Right forelimb (tissue), 1 donor: ENCODE results near the gene TLR10.
"Not testable (repeated sequence)": the region's sequence is repeated elsewhere in the genome, so short reads cannot be mapped to it uniquely, and the experiment has no call there.

Experiments
- DNase-seq: peaks from one replicate; pipeline ENCODE4 v3.0.0-alpha.2; 2018

Gene TLR10, protein sequence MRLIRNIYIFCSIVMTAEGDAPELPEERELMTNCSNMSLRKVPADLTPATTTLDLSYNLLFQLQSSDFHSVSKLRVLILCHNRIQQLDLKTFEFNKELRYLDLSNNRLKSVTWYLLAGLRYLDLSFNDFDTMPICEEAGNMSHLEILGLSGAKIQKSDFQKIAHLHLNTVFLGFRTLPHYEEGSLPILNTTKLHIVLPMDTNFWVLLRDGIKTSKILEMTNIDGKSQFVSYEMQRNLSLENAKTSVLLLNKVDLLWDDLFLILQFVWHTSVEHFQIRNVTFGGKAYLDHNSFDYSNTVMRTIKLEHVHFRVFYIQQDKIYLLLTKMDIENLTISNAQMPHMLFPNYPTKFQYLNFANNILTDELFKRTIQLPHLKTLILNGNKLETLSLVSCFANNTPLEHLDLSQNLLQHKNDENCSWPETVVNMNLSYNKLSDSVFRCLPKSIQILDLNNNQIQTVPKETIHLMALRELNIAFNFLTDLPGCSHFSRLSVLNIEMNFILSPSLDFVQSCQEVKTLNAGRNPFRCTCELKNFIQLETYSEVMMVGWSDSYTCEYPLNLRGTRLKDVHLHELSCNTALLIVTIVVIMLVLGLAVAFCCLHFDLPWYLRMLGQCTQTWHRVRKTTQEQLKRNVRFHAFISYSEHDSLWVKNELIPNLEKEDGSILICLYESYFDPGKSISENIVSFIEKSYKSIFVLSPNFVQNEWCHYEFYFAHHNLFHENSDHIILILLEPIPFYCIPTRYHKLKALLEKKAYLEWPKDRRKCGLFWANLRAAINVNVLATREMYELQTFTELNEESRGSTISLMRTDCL

DNA sequence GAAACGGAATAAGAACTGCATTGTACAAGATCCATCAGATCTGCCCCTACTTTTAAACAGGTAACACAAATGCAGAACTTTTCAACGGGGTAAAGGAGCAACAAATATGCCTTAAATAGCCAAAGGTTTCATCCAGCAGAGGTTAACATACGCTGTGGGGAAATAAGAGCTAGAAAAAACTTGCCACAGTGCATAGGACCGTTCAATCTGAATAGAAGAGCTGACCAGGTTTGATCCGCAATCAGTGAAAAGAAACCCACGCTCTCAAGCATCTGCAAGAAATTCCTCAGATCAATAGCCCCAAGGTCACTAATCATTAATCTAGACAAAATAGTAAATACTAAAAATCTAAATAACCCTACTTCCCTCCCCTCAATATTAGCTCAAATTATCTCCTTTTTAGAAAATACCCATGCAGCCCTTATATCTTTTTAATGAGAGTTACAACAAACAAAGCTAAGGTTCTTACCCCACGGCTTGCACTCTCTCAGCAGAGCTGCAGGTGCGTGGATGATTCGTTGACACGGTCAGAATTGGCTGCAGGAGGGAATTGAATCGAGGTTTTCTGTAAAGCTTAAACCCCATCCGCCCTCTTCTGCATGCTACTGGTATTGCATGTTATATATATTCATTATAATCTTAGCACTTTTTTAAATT is at the start of gene TLR10:
Gene TLR10 (minus strand): TSS at position 539 of the 657 bp plus-strand sequence. CDS start 7,400 bp downstream, outside the sequence.
- no peak for DNase-seq

DNA sequence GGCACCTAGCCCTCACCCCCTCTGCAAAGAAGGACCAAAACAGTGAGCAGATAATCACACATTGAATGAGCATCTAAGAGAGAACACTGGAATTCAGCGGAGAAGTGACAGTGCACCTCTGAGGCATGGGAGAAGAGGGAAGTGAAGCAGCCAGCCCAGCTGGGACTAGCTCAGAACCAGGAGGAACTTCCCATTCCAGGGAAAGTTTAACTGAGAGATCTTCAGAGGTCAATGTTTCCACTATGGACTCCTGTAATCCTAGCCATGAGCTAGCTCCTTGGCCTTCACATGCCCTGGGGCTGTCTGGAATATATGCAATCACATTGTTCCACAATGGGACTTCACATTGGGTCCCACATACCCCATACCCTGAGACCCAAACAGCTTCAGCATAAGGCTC is 49.4 kb upstream of the TLR10 start:
- no peak for DNase-seq

DNA sequence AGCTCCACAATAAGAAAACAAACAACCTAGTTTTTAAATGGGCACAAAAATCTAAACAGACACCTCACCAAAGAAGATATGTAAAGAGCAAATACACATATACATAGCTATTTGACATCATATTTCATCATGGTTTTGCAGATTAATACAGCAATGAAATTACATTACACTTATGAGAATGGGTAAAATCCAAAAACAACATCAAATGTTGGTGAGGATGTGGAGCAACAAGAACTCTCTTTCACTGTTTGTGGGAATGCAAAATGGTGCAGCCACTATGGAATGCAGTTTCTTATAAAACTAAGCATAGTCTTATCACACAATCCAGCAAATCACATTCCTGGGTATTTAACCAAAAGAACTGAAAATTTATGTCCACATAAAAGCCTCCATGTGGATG is 48.9 kb upstream of the TLR10 start:
- no peak for DNase-seq

DNA sequence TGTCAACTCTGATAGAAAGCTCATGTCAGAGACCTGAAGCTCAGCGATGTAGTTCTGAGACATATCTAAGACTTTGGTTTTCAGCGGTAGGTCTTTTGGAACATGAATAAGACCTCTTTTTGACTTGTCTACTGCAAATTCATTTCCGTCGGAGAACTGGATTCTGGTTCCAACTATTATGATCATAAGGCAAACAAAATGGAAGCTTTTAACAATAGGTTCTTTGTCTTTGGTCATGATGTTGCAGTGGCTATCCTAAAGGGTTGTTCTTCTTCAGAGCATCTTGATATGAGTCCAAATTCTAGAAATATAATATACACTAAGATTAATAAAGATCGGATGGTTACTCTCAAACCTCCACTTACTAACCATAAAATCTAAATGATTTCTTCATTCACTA is 46.4 kb upstream of the TLR10 start:
- DNase-seq, result no peak

DNA sequence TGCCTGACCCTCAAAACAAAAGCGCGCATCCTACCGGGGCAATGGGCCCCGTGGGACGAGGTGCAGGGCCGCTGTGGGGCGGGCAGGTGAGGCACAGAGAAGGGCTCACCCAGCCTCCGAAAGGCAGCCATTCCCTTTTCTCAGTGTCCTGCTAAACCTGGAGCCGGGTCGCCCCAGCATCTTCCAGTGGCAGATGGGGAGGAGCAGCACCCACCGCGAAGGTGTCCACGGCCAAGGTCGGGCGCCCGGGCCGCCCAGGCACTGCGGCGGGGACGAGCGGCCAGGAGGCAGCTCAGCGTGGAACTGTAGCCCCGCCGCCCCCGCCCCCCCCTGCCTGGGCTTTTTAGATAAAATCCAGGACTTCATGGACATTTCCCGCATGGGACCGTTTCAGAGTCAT is 41.0 kb upstream of the TLR10 start:
- DNase-seq, result no peak

DNA sequence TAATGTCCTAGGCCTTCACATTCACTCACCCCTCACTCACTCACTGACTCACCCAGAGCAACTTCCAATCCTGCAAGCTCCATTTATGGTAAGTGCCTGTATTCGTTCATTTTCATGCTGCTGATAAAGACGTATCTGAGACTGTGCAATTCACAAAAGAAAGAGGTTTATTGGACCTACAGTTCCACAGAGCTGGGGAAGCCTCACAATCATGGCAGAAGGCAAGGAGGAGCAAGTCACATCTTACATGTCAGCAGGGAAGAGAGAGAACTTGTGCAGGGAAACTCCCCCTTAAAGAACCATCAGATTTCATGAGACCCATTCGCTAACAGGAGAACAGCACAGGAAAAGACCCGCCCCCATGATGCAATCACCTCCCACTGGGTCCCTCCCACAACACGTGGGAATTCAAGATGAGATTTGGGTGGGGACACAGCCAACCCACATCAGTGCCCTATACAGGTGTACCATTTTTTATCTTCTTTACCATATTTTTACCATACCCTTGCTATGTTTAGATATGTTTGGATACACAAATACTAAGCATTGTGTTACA is 40.0 kb upstream of the TLR10 start:
- DNase-seq, result no peak

DNA sequence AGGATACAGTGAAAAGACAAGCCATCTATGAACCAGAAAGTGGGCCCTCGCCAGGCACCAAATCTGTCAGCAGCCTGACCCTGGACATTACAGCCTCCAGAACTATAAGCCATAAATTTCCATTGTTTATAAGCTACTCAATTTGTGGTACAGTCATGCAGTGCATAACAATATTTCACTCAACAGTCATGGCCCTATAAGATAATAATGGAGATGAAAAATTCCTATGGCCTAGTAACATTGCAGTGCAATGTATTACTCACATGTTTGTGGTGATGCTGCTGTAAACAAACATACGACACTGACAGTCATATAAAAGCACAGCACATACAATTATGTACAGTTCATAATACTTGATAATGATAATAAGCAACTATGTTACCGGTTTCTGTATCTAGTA is 38.9 kb upstream of the TLR10 start:
- no peak for DNase-seq

DNA sequence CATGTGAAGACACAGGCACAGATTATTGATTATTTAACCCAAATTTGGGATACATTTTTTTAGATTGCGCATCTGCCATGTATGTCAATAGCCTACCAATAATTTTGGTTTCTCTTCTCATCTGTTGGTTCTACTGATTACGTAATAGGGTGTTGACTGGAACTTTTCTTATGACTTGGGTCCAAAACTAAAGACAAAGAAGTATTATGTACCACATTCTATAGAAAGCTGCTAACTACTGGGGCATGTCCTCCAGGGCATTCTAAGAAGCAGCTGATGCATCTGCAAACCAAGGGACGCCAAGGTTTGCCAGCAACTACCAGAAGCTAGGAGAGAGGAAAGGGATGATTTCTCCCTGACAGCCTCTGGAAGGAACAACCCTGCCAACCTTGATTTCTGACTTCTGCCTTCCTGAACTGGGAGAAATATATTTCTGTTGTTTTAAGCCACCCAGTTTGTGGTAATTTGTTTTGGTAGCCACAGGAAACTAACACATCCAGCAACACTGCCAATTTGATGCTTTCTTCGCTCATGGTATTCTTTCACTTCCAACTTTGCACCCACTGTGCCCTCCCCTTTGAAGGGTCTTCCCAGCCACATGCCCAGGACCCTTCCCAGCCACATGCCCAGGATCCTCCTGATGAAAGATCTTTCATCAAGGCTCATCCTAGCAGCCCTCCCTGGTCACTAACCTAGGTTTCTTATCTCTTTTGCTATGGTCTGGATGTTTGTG is 37.7 kb upstream of the TLR10 start:
- DNase-seq, result no peak

DNA sequence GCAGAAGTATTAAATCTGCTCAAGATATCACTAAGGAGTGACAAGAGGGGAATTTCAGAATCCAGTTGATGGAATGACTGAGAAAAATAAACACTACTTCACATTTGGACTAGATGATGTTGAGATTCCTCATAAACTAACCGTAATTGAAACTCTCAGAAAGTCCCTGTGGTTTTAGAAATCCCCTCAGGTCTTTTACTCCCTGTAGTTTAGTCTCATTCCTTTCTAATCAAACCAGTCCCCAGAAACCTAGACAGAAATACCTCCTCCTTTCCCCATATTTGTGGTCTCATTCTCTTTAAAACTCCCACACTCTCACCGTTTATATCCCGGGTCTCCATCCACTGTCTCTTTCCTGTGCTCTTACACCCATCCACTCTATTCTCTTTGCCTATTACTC is 36.8 kb upstream of the TLR10 start:
- DNase-seq, result no peak

DNA sequence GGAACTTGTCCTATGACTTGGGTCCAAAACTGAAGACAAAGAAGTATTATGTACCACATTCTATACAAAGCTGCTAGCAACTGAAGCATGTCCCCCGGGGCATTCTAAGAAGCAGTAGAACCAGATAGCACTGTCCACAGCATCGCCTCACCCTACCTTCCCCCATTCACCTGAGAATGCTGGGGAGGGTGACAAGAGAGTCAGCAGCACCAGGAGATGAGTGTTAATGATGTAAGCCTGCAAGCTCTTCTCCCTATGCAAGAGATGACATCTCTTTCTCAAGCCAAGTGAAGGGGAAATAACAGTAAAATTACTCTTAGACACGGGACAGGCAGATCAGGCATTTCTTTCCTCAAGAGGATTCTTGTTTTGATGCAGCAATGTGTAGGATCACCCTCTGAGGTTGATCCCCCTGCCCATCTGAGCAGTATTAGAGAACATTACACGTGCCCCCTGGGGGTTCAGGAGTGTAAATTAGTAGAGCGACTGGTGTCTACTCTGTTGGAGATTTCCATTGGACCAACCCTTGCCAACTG is 35.7 kb upstream of the TLR10 start:
- no peak for DNase-seq

DNA sequence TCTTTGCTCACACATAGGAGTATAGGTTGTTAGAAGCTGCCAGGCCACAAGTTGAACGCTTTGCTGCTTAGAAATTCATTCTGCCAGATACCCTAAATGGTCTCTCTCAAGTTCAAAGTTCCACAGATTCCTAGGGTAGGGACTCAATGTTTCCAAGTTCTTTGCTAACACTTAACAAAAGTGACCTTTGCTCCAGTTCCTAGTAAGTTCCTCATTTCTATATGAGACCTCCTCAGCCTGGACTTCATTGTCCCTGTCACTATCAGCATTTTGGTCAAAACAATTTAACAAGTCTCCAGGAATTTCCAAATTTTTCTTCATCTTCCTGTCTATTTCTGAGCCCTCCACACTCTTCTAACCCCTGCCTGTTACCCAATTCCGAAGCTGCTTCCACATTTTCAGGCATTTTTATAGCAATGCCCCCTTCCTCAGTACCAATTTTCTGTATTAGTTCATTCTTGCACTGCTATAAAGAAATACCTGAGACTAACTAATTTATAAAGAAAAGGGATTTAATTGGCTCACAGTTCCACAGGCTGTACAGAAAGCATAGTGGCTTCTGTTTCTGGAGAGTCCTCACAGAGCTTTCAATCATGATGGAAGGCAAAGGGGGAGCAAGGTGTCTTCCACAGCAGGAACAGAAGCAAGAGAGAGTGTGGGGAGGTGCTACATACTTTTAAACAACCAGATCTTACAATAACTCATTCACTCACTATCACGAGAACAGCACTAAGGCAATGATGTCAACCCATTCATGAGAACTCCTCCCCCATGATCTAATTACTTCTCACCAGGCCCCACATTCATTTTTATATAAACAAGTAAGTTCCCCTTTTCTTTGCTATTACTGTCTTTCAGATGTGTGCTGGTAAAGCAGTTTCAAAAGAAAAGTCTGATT is 33.3 kb upstream of the TLR10 start:
- DNase-seq, result no peak

DNA sequence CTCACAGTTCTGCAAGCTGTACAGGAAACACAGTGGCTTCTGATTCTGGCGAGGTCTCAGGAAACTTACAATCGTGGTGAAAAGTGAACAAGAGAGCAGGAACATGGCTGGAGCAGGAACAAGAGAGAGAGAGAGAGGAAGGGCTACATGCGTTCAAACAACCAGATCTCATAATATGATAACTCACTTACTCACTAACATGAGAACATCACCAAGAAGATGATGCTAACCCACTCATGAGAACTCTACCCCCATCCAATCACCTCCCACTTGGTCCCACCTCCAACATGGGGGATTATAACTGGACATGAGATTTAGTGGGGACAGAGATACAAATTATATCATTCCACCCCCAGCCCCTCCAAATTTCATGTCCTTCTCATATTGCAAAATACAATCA is 31.6 kb upstream of the TLR10 start:
- DNase-seq, result no peak

DNA sequence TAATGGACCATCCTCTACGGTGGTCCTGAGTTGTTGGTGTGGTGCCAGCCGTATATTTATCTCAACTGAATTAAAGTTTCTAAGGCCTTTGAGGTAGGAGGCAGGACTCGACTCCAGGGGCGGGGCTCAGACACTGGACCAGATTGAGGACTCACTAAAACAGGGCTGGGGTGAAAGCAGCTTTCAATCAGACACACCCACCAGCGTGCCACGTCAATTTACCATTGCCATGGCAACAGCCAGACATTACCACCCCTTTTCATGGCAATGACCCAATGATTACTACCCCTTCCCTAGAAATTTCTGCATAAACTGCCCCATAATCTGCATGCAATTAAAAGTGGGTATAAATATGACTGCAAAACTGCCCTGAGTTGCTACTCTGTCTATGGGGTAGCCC is 28.5 kb upstream of the TLR10 start:
- DNase-seq, result no peak

DNA sequence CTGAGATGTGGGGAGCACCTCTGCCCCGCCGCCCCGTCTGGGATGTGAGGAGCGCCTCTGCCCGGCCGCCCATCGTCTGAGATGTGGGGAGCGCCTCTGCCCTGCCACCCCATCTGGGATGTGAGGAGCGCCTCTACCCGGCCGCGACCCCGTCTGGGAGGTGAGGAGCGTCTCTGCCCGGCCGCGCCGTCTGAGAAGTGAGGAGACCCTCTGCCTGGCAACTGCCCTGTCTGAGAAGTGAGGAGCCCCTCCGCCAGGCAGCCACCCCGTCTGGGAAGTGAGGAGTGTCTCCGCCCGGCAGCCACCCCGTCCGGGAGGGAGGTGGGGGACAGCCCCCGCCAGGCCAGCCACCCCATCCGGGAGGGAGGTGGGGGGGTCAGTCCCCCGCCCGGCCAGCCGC is 24.7 kb upstream of the TLR10 start:
- not testable (repeated sequence) for DNase-seq

DNA sequence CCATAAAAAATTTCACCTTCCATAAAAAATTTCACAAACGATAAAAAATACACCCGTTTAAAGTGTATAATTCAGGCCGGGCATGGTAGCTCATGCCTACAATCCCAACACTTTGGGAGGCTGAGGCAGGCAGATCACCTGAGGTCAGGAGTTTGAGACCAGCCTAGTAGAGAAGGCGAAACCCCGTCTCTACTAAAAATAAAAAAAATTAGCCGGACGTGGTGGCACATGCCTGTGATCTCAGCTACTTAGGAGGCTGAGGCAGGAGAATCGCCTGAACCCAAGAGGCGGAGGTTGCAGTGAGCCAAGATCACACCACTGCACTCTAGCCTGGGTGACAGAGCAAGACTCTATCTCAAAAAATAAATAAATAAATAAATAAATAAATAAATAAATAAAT is 23.5 kb upstream of the TLR10 start:
- DNase-seq, result not testable (repeated sequence)

DNA sequence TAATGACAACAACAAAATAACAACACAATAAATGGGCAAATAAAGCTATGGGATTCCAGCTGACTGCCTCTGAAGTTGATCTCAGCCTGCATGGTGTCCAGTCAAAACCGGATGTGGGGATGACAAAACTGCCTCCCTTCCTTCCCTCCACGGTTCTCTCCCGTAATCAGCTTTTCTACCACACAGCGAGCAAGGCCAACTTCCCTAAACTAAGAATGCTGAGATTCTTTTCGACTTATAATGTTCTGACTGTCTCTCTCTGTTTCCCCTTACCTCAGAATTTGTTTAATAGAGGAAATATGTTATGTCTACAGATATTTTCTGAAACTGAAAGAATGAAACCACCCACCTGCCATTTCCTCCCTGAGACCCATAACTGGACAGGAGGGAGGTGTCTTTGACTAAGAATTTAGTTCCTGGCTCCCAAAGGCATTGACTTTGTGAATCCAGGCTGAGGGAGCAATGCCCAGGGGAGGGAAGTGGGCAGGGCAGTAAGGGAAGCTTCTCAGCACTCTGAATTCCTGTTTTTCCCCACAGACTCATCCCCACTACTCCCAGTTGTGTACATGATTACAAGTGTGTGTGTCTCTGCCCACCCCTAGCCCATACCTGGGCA is 22.8 kb upstream of the TLR10 start:
- DNase-seq, result no peak

DNA sequence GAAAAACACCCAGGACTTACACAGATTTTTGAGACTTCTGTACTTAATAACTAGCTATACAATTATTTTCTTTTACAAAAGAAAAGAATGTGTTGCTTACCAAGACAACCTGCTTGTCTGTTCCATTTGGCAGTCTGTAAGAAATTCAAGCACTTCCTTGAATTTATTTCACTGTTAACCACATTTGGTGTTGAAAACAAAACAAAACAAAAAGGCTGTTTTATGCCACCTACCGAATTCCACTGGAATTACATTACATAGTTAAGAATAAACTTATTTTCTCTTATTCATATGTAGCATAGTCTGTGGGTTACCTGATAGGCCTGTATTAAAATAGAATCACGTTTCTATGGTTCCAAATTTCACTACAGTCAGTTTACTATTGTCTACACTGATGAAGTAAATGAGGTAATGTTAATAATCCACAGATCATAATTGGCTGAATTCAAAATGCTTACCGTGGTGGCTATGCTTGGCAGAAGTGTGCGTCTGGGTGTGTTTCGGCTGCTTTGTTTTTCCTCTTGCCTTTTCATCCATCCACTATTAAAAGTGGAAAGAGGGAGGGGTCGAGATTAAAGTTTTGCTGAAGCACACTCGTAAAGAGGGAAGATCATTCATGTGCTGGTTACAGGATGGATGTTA is 22.0 kb upstream of the TLR10 start, which contains the start of gene TLR1:
Gene TLR1 (minus strand): TSS at position 138 of the 642 bp plus-strand sequence. CDS start 5,960 bp downstream, outside the sequence.
- no peak for DNase-seq

DNA sequence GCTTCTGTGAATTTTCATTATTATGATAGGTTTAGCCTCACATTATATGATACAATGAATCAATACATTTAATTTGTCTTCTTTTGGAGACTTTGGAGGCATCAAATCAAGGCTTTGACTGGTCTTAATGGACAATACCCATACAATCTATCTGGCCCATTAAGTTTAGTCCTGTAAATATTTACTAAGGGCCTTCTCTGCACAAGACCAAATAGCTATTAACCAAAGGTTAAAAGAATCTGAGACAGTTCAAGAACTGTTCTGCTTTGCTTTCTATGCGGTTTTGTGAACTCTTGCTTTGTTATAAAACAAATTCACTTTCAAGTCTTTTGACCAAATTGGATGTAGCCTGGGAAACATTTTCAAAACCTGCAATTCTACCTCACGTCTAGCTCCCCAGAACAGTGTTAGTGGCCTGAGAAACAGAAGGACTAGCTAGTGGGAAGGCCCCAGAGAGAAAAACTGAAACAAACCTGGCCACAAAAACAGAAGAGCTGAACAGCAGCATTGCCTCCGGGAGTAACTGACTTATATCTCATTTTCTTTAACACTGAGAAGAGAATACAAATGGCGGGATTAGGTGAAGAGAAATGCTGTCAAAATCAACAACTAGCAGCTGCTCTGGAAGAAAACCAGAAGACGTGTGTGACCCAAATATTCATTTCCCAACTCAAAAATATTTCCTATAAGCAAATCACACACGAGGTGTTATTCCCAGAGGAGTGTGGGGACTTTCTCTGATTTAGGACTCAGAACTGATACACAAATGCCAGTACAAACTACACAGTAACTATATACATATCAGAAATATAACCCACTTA is 21.3 kb upstream of the TLR10 start:
- DNase-seq, result no peak
